SK-N-SH treated with all-trans-retinoic acid at 6 μM for 48 hours (cell line): ENCODE measurements around the gene TNFRSF4.

Experiments
- ATAC-seq: fragments of 200-7000 bp; cut with Tn5 transposase; 3 replicates; pipeline ENCODE4 v1.9.1; 2020; ENCODE audit warnings: mild to moderate bottlenecking, moderate library complexity
- ARNTL ChIP-seq: fragments of 450-650 bp; formaldehyde crosslinking; IDR thresholded peaks from 2 replicates; pipeline ENCODE4 v1.5.0; 2020; ENCODE audit warnings: low read depth, mild to moderate bottlenecking, moderate library complexity, borderline replicate concordance
- BACH2 ChIP-seq: fragments of 250-450 bp; sonication (Bioruptor Pico); IDR thresholded peaks from 2 replicates; pipeline ENCODE4 v1.9.0; 2021; ENCODE audit warnings: mild to moderate bottlenecking, borderline replicate concordance
- CSDC2 ChIP-seq: fragments of 250-450 bp; sonication (Bioruptor Pico); IDR thresholded peaks from 2 replicates; pipeline ENCODE4 v1.5.0; 2020; ENCODE audit warnings: mild to moderate bottlenecking, moderate library complexity
- ESRRG ChIP-seq: fragments of 250-450 bp; sonication (Bioruptor Pico); IDR thresholded peaks from 2 replicates; pipeline ENCODE4 v1.6.1; 2021; ENCODE audit warnings: mild to moderate bottlenecking
- GLIS3 ChIP-seq: fragments of 250-450 bp; sonication (Bioruptor Pico); IDR thresholded peaks from 2 replicates; pipeline ENCODE4 v1.5.0; 2020; ENCODE audit warnings: mild to moderate bottlenecking, moderate library complexity
- ISL1 ChIP-seq: fragments of 250-450 bp; sonication (Bioruptor Pico); IDR thresholded peaks from 2 replicates; pipeline ENCODE4 v2.1.2; 2022; ENCODE audit warnings: mild to moderate bottlenecking, moderate library complexity
- OSR1 ChIP-seq: fragments of 250-450 bp; sonication (Bioruptor Pico); IDR thresholded peaks from 2 replicates; pipeline ENCODE4 v1.8.0; 2022; ENCODE audit warnings: moderate library complexity, mild to moderate bottlenecking, inconsistent platforms
- PPARA ChIP-seq: fragments of 250-450 bp; sonication (Bioruptor Pico); IDR thresholded peaks from 2 replicates; pipeline ENCODE4 v1.5.0; 2020; ENCODE audit warnings: mild to moderate bottlenecking, borderline replicate concordance
- RARB ChIP-seq: fragments of 250-450 bp; sonication (Bioruptor Pico); IDR thresholded peaks from 2 replicates; pipeline ENCODE4 v1.8.0; 2021; ENCODE audit warnings: mild to moderate bottlenecking, moderate library complexity
- SNAI2 ChIP-seq: fragments of 250-450 bp; sonication (Bioruptor Pico); IDR thresholded peaks from 2 replicates; pipeline ENCODE4 v1.5.0; 2020; ENCODE audit warnings: mild to moderate bottlenecking, moderate library complexity
- TCF4 ChIP-seq: fragments of 250-450 bp; sonication (Bioruptor Pico); IDR thresholded peaks from 2 replicates; pipeline ENCODE4 v1.8.0; 2021; ENCODE audit warnings: mild to moderate bottlenecking, moderate library complexity, borderline replicate concordance
- TOX ChIP-seq: fragments of 250-450 bp; sonication (Bioruptor Pico); IDR thresholded peaks from 2 replicates; pipeline ENCODE4 v1.8.0; 2021; ENCODE audit warnings: mild to moderate bottlenecking, moderate library complexity, borderline replicate concordance
- ZC3H10 ChIP-seq: fragments of 250-450 bp; sonication (Bioruptor Pico); IDR thresholded peaks from 2 replicates; pipeline ENCODE4 v1.5.1; 2021; ENCODE audit warnings: mild to moderate bottlenecking, moderate library complexity
- ZFP3 ChIP-seq: fragments of 250-450 bp; sonication (Bioruptor Pico); IDR thresholded peaks from 2 replicates; pipeline ENCODE4 v1.5.0; 2020; ENCODE audit warnings: mild to moderate bottlenecking, moderate library complexity
- ZFP30 ChIP-seq: fragments of 450-650 bp; formaldehyde crosslinking; IDR thresholded peaks from 2 replicates; pipeline ENCODE4 v1.5.0; 2022; ENCODE audit warnings: mild to moderate bottlenecking, moderate library complexity
- ZNF565 ChIP-seq: fragments of 450-650 bp; formaldehyde crosslinking; conservative IDR thresholded peaks from 2 replicates; pipeline ENCODE4 v1.5.0; 2020; ENCODE audit warnings: low read depth, mild to moderate bottlenecking, moderate library complexity
- ZNF70 ChIP-seq: fragments of 450-650 bp; formaldehyde crosslinking; IDR thresholded peaks from 2 replicates; pipeline ENCODE4 v1.5.0; 2020; ENCODE audit warnings: mild to moderate bottlenecking, moderate library complexity
- ZNF8 ChIP-seq: fragments of 450-650 bp; formaldehyde crosslinking; IDR thresholded peaks from 2 replicates; pipeline ENCODE4 v1.5.0; 2020; ENCODE audit warnings: mild to moderate bottlenecking, moderate library complexity
- TF ChIP-seq, protein P1 (sequence below): fragments of 250-450 bp; sonication (Bioruptor Pico); IDR thresholded peaks from 2 replicates; pipeline ENCODE4 v1.8.0; 2021; ENCODE audit warnings: low read depth, mild to moderate bottlenecking, moderate library complexity, borderline replicate concordance
- TF ChIP-seq, protein P2 (sequence below): fragments of 250-450 bp; sonication (Bioruptor Pico); IDR thresholded peaks from 2 replicates; pipeline ENCODE4 v1.5.1; 2020; ENCODE audit warnings: low read depth, mild to moderate bottlenecking, moderate library complexity
- TF ChIP-seq, protein P3 (sequence below): fragments of 250-450 bp; sonication (Bioruptor Pico); IDR thresholded peaks from 2 replicates; pipeline ENCODE4 v1.5.1; 2021; ENCODE audit warnings: mild to moderate bottlenecking, moderate library complexity
- TF ChIP-seq, protein P4 (sequence below): fragments of 250-450 bp; sonication (Bioruptor Pico); IDR thresholded peaks from 2 replicates; pipeline ENCODE4 v1.5.0; 2020; ENCODE audit warnings: mild to moderate bottlenecking, moderate library complexity
- TF ChIP-seq, protein P5 (sequence below): fragments of 250-450 bp; sonication (Bioruptor Pico); IDR thresholded peaks from 2 replicates; pipeline ENCODE4 v1.8.0; 2020; ENCODE audit warnings: mild to moderate bottlenecking, moderate library complexity, borderline replicate concordance

TNFRSF4 gene

DNA sequence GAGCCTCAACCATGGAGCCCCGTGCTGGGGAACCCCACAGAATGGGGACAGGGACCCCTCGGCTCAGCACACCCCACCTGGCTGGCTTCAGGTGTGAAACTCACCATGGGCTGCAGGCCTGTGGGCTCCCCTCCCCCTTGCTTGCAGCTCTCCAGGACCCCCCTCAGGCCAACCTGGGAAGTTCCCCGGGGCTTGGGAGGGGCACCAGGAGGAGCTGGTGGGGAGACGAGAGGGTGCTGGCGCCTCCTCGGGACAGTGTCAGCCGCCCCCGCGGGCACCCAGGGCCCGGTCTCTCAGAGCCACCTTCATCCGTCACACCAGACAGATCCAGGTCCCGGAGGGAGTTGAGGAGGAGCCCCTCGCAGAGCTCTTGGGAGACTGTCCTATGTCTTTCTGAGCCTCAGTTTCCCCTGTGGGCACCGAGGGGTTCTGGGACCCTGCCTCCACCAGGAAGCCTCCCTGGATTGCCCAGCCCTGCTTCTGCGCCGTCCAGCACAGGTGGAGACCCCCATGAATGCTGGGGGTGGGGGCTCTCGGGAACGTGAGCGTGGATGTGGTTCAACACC lies 6.9 kb downstream of the TNFRSF4 start:
- TF ChIP-seq, protein P1, sequence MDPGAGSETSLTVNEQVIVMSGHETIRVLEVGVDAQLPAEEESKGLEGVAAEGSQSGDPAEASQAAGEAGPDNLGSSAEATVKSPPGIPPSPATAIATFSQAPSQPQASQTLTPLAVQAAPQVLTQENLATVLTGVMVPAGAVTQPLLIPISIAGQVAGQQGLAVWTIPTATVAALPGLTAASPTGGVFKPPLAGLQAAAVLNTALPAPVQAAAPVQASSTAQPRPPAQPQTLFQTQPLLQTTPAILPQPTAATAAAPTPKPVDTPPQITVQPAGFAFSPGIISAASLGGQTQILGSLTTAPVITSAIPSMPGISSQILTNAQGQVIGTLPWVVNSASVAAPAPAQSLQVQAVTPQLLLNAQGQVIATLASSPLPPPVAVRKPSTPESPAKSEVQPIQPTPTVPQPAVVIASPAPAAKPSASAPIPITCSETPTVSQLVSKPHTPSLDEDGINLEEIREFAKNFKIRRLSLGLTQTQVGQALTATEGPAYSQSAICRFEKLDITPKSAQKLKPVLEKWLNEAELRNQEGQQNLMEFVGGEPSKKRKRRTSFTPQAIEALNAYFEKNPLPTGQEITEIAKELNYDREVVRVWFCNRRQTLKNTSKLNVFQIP (CRISPR knock-in tag) = no peak
- TF ChIP-seq GLIS3 (CRISPR knock-in tag) (no peak), ARNTL (CRISPR knock-in tag) (no peak), ZNF8 (CRISPR knock-in tag) (no peak), CSDC2 (no peak), OSR1 (CRISPR knock-in tag) (no peak), ZNF70 (CRISPR knock-in tag) (no peak), ZC3H10 (CRISPR knock-in tag) (no peak), ZFP3 (CRISPR knock-in tag) (no peak), TCF4 (CRISPR knock-in tag) (no peak), ZNF565 (no peak), ZFP30 (no peak), BACH2 (CRISPR knock-in tag) (no peak), SNAI2 (CRISPR knock-in tag) (no peak), PPARA (CRISPR knock-in tag) (no peak)
- TF ChIP-seq, protein P2, sequence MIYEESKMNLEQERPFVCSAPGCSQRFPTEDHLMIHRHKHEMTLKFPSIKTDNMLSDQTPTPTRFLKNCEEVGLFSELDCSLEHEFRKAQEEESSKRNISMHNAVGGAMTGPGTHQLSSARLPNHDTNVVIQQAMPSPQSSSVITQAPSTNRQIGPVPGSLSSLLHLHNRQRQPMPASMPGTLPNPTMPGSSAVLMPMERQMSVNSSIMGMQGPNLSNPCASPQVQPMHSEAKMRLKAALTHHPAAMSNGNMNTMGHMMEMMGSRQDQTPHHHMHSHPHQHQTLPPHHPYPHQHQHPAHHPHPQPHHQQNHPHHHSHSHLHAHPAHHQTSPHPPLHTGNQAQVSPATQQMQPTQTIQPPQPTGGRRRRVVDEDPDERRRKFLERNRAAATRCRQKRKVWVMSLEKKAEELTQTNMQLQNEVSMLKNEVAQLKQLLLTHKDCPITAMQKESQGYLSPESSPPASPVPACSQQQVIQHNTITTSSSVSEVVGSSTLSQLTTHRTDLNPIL (CRISPR knock-in tag) = no peak
- TF ChIP-seq, protein P3, sequence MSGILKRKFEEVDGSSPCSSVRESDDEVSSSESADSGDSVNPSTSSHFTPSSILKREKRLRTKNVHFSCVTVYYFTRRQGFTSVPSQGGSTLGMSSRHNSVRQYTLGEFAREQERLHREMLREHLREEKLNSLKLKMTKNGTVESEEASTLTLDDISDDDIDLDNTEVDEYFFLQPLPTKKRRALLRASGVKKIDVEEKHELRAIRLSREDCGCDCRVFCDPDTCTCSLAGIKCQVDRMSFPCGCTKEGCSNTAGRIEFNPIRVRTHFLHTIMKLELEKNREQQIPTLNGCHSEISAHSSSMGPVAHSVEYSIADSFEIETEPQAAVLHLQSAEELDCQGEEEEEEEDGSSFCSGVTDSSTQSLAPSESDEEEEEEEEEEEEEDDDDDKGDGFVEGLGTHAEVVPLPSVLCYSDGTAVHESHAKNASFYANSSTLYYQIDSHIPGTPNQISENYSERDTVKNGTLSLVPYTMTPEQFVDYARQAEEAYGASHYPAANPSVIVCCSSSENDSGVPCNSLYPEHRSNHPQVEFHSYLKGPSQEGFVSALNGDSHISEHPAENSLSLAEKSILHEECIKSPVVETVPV = no peak
- TF ChIP-seq, protein P4, sequence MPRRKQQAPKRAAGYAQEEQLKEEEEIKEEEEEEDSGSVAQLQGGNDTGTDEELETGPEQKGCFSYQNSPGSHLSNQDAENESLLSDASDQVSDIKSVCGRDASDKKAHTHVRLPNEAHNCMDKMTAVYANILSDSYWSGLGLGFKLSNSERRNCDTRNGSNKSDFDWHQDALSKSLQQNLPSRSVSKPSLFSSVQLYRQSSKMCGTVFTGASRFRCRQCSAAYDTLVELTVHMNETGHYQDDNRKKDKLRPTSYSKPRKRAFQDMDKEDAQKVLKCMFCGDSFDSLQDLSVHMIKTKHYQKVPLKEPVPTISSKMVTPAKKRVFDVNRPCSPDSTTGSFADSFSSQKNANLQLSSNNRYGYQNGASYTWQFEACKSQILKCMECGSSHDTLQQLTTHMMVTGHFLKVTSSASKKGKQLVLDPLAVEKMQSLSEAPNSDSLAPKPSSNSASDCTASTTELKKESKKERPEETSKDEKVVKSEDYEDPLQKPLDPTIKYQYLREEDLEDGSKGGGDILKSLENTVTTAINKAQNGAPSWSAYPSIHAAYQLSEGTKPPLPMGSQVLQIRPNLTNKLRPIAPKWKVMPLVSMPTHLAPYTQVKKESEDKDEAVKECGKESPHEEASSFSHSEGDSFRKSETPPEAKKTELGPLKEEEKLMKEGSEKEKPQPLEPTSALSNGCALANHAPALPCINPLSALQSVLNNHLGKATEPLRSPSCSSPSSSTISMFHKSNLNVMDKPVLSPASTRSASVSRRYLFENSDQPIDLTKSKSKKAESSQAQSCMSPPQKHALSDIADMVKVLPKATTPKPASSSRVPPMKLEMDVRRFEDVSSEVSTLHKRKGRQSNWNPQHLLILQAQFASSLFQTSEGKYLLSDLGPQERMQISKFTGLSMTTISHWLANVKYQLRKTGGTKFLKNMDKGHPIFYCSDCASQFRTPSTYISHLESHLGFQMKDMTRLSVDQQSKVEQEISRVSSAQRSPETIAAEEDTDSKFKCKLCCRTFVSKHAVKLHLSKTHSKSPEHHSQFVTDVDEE = no peak
- TF ChIP-seq, all 23 proteins: peak for 0
- no peak for ATAC-seq

DNA sequence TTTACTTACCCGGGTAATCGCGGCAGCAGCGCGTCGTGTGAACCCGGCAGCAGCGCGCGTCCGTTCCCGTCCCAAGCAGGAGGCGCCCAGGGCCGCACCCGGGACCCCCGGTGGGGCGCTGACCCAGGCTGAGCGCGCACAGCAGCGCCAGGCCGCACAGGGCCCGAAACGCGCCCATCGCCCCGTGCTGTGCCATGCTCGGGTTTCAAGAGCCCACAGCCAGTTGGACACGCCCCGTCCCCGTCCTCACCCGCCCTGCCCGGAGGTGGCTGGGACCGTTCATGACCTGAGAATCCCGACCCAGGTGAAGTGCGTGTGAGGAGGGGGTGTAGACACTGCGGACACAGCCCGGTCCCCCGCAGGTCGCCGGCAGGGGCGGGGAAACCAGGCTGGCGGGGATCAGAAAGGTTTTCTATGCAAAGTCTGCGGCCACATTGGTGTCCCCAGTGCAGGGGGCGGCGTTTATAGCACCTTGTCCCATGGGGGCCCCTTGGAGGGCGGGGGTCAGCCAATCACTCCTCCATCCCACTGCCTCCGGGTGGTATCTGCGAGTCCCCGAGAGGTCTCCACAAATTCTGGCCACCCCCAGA lies 7.5 kb downstream of the TNFRSF4 start, which contains the start of gene TNFRSF18:
TSS of gene TNFRSF18 (minus strand) at position 217 of the 590 bp plus-strand sequence. CDS start at position 196, 21 bp downstream.
- TF ChIP-seq OSR1 (CRISPR knock-in tag) (no peak), ZC3H10 (CRISPR knock-in tag) (no peak), SNAI2 (CRISPR knock-in tag) (no peak), ZFP30 (no peak), ZFP3 (CRISPR knock-in tag) (no peak), ZNF70 (CRISPR knock-in tag) (no peak), TCF4 (CRISPR knock-in tag) (no peak), ZNF8 (CRISPR knock-in tag) (no peak), ISL1 (CRISPR knock-in tag) (no peak), GLIS3 (CRISPR knock-in tag) (no peak), RARB (CRISPR knock-in tag) (no peak), PPARA (CRISPR knock-in tag) (no peak), TOX (no peak), BACH2 (CRISPR knock-in tag) (no peak), CSDC2 (no peak), ARNTL (CRISPR knock-in tag) (no peak), ESRRG (CRISPR knock-in tag) (no peak)
- TF ChIP-seq, protein P2 (CRISPR knock-in tag) = no peak
- TF ChIP-seq, protein P5, sequence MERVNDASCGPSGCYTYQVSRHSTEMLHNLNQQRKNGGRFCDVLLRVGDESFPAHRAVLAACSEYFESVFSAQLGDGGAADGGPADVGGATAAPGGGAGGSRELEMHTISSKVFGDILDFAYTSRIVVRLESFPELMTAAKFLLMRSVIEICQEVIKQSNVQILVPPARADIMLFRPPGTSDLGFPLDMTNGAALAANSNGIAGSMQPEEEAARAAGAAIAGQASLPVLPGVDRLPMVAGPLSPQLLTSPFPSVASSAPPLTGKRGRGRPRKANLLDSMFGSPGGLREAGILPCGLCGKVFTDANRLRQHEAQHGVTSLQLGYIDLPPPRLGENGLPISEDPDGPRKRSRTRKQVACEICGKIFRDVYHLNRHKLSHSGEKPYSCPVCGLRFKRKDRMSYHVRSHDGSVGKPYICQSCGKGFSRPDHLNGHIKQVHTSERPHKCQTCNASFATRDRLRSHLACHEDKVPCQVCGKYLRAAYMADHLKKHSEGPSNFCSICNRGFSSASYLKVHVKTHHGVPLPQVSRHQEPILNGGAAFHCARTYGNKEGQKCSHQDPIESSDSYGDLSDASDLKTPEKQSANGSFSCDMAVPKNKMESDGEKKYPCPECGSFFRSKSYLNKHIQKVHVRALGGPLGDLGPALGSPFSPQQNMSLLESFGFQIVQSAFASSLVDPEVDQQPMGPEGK = no peak
- TF ChIP-seq, protein P1 (CRISPR knock-in tag) = no peak
- TF ChIP-seq, all 23 proteins: peak for 0
- ATAC-seq = peak; percentile 17; the same call in 2 of the 3 replicates
